ENCODE data around the gene KATNBL1.

The KATNBL1 gene

GRCh38 chr15:34114739-34115138, 95.2 kb downstream of the KATNBL1 start:
- no peak for DNase-seq (ENCODE audit: low spot score)

DNA sequence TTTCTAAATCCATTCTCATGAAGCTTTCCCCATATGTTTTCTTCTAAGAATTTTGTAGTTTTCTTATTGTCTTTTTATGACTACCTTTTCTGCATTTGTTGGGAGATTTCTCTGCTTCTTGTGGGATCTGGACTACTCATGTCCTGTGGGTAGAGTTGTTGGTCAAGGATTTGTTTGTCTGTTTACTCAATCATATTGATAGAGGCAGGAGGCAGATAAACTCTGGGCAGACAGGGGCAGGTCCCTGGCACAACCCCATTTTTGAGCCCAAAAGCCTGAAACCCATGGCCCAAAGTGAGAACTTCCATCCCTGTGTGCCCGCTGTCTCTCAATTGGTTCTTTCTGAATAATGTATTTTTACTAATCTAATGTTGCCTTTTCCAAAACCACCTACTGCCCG, 95.7 kb downstream of the KATNBL1 start:
- DNase-seq (ENCODE audit: low spot score) = no peak

- DNase-seq (ENCODE audit: low spot score) = no peak
These were observed 98.4 kb downstream of the KATNBL1 start for GRCh38 chr15:34111488-34111887.

DNA sequence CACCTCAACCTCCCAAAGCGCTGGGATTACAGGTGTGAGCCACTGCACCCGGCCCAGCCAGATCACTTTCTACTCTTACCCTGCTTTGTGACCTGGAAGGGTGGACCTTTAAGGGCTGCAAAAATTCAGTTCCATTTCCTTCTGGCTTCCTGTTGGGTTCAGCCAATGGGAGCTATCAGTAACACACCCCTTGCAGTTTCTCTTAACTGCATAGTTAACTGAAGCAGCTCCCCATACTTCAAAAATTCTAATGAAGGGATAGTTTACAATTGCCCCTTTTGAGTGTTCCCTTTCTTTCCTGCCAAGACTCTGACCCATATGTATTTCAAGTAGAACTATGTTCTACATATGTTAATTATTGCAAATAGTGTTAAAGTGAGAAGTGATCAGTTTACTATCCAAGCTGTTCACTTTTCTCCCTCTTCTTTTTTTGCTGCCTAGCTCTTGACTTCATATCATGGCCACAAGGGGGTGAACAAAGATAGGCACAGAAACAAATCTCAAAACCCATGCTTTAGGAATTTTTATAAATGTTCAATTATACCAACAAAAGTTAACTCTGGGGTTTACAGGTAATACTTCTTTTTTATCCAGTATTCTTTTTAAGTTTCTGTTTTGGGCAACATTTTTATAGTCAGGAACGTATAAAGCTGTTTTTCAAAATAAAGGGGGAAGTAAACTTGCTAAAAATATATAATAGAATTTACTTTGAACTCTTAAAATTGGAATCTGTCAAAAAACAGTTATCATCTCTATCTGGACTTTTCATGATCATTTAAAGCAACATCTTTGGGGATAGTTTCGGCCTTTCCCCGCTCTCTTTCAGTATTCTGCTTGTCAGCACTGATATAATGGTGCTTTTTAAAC, 99.9 kb downstream of the KATNBL1 start:
- DNase-seq (ENCODE audit: low spot score) = peak; percentile 70

- DNase-seq (ENCODE audit: low spot score) = no peak
These were observed 102.6 kb downstream of the KATNBL1 start for GRCh38 chr15:34107315-34107714.

GRCh38 chr15:34106423-34106822, 103.5 kb downstream of the KATNBL1 start:
- no peak for DNase-seq (ENCODE audit: low spot score)

GRCh38 chr15:34102175-34102925, 107.5 kb downstream of the KATNBL1 start:
- no peak for DNase-seq (ENCODE audit: low spot score)

GRCh38 chr15:34101366-34102174, 108.3 kb downstream of the KATNBL1 start, which contains the start of the genes EMC7 and PGBD4:
Gene EMC7, minus strand, starts transcription at chr15:34101862. Its CDS starts 23 bp downstream, at chr15:34101839.
Gene PGBD4, plus strand, starts transcription at chr15:34102083. Its CDS starts 449 bp downstream, at chr15:34102532.
- peak; percentile 99 for DNase-seq (ENCODE audit: low spot score)

- no peak for DNase-seq (ENCODE audit: low spot score)
These were observed 110.0 kb downstream of the KATNBL1 start for GRCh38 chr15:34099914-34100313.

All from NAMALWA (cell line).